NCI-H82 (cell line): ENCODE measurements around the gene TNIK.

Experiments
- DNase-seq: peaks from one replicate; lab custom pipeline; 2025; lab: John Stamatoyannopoulos, UW

TNIK gene

GRCh38 chr3:171038342-171038741 lies 421.9 kb downstream of the TNIK start:
- peak; percentile 11 for DNase-seq

DNA sequence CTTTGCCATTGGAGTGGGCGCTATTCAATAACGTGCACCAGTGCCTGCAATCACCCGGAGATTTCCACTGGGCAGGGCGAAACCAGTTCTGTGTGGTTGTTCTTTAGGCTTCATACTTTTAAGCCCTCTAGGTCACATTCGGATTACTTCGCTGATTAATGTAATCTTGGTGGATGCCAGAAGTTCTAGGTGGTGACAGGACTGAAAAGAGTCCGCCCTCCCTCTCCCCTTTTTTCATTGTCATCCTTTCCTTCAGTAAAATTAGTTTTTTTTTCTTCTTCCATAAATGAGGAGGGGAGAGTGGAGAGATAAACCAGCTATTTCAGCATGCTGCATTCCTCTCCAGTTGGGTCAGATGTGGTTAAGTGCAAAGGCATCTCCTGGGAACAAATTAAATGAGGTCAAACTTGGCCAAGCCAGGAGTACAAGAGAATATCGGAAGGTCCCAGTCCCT lies 431.4 kb downstream of the TNIK start:
- DNase-seq, result peak; percentile 67

DNA sequence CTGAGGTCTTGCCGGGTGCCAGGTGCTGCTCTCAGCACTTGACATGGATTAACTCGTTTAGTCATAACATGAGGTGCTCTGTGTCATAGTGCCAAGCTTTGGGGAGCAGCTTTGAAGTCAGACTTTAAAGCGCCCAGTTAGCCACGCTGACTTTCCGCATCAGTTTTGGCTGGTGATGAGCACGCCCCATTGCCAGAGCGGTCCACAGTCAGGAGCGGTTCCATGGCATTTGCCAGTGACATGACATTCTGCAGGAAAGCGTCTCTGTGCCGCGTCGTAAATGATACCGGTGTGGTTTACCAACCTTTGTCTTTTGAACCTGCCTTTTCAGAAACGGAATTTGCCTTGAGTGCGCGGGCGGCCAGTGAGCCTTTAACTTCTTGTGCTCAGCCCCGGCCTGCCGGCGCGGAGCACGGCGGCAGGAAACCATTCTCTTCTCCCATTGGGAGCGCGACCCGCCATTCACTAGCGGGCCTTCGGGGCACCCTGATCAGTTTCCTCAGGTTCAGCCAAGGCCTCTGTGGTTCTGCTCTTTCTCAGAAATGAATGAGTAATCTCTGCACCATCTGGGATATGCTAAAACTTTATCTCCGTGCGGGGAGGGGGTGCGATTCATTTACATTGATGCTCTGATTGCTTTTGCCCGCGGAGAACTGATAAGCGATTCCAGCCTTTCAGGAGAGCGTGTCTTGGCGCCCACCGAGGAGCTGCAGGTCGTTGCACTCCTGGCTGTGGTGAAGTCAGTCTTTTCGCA lies 432.0 kb downstream of the TNIK start:
- DNase-seq, result peak; percentile 67

- peak; percentile 9 for DNase-seq
These were observed 433.5 kb downstream of the TNIK start, which contains the start of gene SLC2A2 for GRCh38 chr3:171026597-171027293. TSS of gene SLC2A2 (minus strand) at chr3:171026720. CDS start at chr3:171026670, 50 bp downstream.

DNA sequence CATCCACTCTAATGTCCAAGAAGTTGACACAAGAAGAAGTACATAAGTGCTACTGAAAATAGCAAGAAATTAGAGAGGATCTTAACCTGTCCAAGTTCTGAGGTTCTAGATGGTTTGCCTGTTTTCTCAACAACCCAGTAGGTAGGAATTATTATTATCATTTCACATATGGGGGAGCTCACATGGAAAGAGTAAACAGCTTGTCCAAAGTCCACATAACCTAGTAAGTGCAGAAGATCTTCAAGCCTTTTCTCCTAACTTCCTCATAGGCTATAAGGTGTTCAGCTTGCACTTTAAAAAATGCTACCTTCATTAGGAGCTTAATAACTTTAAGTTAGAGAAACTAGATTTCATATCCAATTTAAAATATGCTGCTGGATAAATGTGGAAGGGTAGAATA lies 436.6 kb downstream of the TNIK start:
- DNase-seq, result no peak

DNA sequence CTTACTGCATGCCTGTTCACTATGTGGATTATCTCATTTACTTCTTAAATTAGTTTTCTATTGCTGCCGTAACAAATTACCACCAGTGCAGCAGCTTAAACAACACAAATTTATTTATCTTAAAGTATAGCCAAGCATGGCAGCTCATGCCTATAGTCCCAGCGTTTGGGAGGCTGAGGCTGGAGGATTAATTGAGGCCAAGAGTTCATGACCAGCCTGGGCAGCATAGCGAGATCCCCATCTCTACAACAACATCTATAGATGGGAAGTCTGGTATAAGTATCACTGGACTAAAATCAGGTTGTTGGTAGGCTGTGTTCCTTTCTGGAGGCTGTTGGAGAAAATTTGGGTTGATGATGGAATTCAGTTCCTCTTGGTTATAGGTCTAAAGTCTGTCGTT lies 438.8 kb downstream of the TNIK start:
- DNase-seq, result no peak

DNA sequence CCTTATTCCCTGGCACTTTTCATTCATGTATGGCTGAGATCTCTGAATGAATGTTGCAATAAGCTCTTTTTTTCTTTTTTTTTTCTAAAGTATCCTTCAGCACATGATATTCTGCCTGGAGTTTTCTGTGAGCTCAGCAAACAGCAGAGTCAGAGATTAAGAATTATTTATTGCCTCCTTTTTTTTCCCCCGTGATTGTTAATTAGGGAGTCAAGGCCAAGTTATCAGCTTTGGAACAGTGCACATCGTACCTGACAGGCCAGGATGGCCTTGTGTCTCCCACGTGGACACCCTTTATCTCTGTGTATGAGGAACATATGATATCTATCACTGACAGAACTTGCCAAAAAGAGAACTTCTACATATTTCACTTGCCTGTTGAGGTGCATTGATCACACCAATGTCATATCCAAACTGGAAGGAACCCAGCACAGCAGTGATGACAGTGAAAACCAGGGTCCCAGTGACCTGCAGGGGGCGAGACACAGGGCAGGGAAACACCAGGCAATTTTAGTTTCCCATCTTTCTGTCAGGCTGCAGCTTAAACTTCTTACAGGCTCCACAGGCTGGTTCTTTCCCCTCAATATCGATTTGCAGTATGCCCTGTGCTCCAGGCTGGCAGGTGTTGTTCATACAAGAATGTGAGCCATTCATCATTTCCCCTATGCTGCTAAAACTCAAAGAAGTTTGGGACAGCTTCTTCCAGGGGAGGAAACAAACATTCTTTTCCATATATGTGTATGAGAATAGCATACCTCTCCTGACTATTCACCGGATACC lies 441.9 kb downstream of the TNIK start:
- DNase-seq, result peak; percentile 31

DNA sequence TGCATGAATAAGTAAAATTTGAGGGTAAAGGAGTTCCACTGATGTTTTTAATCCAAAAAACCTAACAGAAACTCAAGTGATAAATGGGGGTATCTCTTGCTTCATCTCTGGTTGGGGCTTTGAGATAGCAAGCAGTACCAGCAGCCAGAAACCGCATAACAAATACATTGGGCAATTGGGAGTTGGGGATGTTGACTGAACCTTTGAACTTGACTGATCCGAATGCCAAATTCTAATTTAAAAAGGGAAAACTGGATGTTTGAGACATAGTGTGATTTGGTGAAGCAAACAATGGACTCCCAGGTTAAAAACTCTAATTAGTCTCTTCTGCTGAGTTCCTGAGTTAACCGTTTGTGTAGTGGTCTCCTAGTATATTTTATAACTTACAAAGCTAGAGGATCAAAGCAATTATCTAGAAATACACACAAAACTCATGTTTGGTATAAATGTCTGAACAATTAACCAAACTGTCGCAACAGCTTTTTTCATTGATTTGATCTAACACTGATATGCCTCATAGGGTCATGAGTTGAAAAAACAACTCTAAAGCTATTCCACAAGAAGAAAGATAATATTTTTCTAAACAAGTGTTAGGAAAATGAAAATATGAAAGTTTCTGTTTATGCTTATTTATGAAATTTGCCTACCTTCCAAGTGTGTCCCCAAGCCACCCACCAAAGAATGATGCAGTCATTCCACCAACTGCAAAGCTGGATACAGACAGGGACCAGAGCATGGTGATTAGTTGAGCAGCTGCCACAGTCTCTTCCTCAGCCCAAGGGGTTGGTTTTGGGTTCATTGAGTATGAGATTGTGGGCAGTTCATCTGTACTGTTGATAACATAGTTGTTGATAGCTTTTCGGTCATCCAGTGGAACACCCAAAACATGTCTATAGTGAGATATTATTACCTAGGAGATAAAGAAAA lies 446.1 kb downstream of the TNIK start:
- no peak for DNase-seq

- no peak for DNase-seq
These were observed 448.3 kb downstream of the TNIK start for GRCh38 chr3:171011873-171012336.
